Keratinocyte (primary cell): ENCODE measurements around the gene UNC13C. TPM values are rescaled to one million over a fixed set of nuclear protein-coding genes. Genes with fewer than 3 reads are reported as not detected.

Experiments
- DNase-seq: peaks from one replicate; pipeline ENCODE4 v3.0.0-alpha.2; 2011; ENCODE audit warnings: low read depth, missing footprints, low spot score
- FAIRE-seq: peaks from 2 replicates; lab custom pipeline; 2011; peaks lifted over from hg19 to GRCh38; lab: Jason Lieb, UNC
- H2AFZ ChIP-seq: 2 replicates; pipeline ENCODE4 v1.6.0; 2012; ENCODE audit warnings: low read length, control low read depth, inconsistent platforms; ENCODE audit not compliant: control insufficient read depth
- H3K27ac ChIP-seq: 2 replicates; pipeline ENCODE4 v1.5.1; 2011; ENCODE audit warnings: low read length; ENCODE audit not compliant: control insufficient read depth, insufficient read depth
- H3K27me3 ChIP-seq: 3 replicates; pipeline ENCODE4 v1.6.0; 2011; ENCODE audit warnings: low read length; ENCODE audit not compliant: control insufficient read depth, insufficient read depth; ENCODE audit errors: extremely low read depth
- H3K36me3 ChIP-seq, 2 experiments: 2 replicates in 1 of 2; 3 replicates in 1 of 2; pipeline ENCODE4 v1.5.1; 2011; ENCODE audit warnings: low read length in 2 of 2, mild to moderate bottlenecking in 1 of 2; ENCODE audit not compliant: control insufficient read depth in 2 of 2, insufficient read depth in 2 of 2; ENCODE audit errors: extremely low read depth in 1 of 2
- H3K4me1 ChIP-seq: 3 replicates; pipeline ENCODE4 v1.5.1; 2011; ENCODE audit warnings: low read length; ENCODE audit not compliant: control insufficient read depth, insufficient read depth; ENCODE audit errors: extremely low read depth
- H3K4me2 ChIP-seq: 3 replicates; pipeline ENCODE4 v1.6.0; 2011; ENCODE audit warnings: low read depth, low read length; ENCODE audit not compliant: control insufficient read depth, insufficient read depth; ENCODE audit errors: extremely low read depth
- H3K4me3 ChIP-seq, 3 experiments: fragments of 200-600 bp in 1 of 3; sonication (generic) in 1 of 3; 2 replicates in 2 of 3; 3 replicates in 1 of 3; pipeline ENCODE4 v1.5.1; 2011 to 2016; ENCODE audit warnings: low read length in 3 of 3, mild to moderate bottlenecking in 3 of 3, control low read depth in 2 of 3, inconsistent platforms in 1 of 3, low read depth in 1 of 3, mixed read lengths in 1 of 3, mixed run types in 1 of 3, moderate library complexity in 1 of 3; ENCODE audit not compliant: control insufficient read depth in 2 of 3, insufficient read depth in 2 of 3; ENCODE audit errors: extremely low read depth in 1 of 3
- H3K79me2 ChIP-seq: 2 replicates; pipeline ENCODE4 v1.6.0; 2012; ENCODE audit warnings: low read length; ENCODE audit not compliant: control insufficient read depth, insufficient read depth
- H3K9ac ChIP-seq: 3 replicates; pipeline ENCODE4 v1.6.0; 2011; ENCODE audit warnings: low read length; ENCODE audit not compliant: control insufficient read depth, insufficient read depth; ENCODE audit errors: extremely low read depth
- H3K9me1 ChIP-seq: 3 replicates; pipeline ENCODE4 v1.6.0; 2011; ENCODE audit warnings: low read length; ENCODE audit not compliant: control insufficient read depth, insufficient read depth; ENCODE audit errors: extremely low read depth
- H3K9me3 ChIP-seq: 2 replicates; pipeline ENCODE4 v1.5.1; 2012; ENCODE audit warnings: low read depth, low read length; ENCODE audit not compliant: control insufficient read depth
- H4K20me1 ChIP-seq: 3 replicates; pipeline ENCODE4 v1.6.0; 2011; ENCODE audit warnings: low read length; ENCODE audit not compliant: control insufficient read depth, insufficient read depth; ENCODE audit errors: extremely low read depth
- CTCF ChIP-seq, 3 experiments: IDR thresholded peaks in 1 of 3; conservative IDR thresholded peaks in 1 of 3; optimal IDR thresholded peaks in 1 of 3; 2 replicates in 2 of 3; 3 replicates in 1 of 3; pipeline versions ENCODE3 to v1.5.1; 2011; ENCODE audit warnings: low read length in 3 of 3, mild to moderate bottlenecking in 3 of 3, moderate library complexity in 2 of 3, control low read depth in 1 of 3, inconsistent platforms in 1 of 3; ENCODE audit not compliant: insufficient read depth in 2 of 3; ENCODE audit errors: extremely low read depth in 1 of 3
- EZH2 ChIP-seq: IDR thresholded peaks from one replicate; pipeline ENCODE4 v1.6.1; 2012; ENCODE audit warnings: inconsistent platforms, mild to moderate bottlenecking, low read length, moderate library complexity
- dilution Hi-C: fragments of 300-500 bp; cut with MboI; formaldehyde crosslinking; loops from one replicate; pipeline ENCODE4 v1.7.0; 2020; ENCODE audit warnings: low sequenced_read_pairs; ENCODE audit not compliant: extremely low pct_ligation_motif_present
- polyA plus RNA-seq, 5 experiments: library from polyadenylated mRNA; depleted of rRNA in 3 of 5; stranded (reverse) in 3 of 5; stranded (forward) in 1 of 5; unstranded in 1 of 5; fragments of >200 nt; gene quantifications; 1 replicate in 1 of 5; 2 replicates in 3 of 5; 3 replicates in 1 of 5; pipeline versions ENCODE4 v1.2.1 to v1.2.3, GENCODE V29; 2011 to 2012; ENCODE audit warnings: missing spikeins in 2 of 5, low read depth in 1 of 5, low replicate concordance in 1 of 5

UNC13C gene
- polyA plus RNA-seq, 1 donor (not counting 4 experiments of a cell fraction or from before 2014, with no cell fraction given): not detected

GRCh38 chr15:54560417-54560816, 582.2 kb downstream of the UNC13C start:
- Histone ChIP-seq H3K4me2 (no peak overlapping the region), H3K36me3 (no peaks in the 10 kb centered on the region), H3K4me1 (no peaks in the 10 kb centered on the region), H4K20me1 (no peaks in the 10 kb centered on the region), H3K79me2 (no peaks in the 10 kb centered on the region), H3K9ac (no peak overlapping the region), H2AFZ (no peak overlapping the region), H3K9me3 (no peaks in the 10 kb centered on the region), H3K27me3 (no peaks in the 10 kb centered on the region), H3K27ac (no peak overlapping the region), H3K9me1 (no peaks in the 10 kb centered on the region), H3K4me3 (no peak overlapping the region)
- TF ChIP-seq CTCF (optimal IDR thresholded peaks at IDR 0.05 in 1 of 3, IDR thresholded peaks at IDR 0.05 in 1 of 3, conservative IDR thresholded peaks at IDR 0.05 in 1 of 3; ENCODE audit: extremely low read depth in 1 of 3, insufficient read depth in 2 of 3, low read length in 3 of 3): no peak
- no peak for TF ChIP-seq EZH2
- no peak for DNase-seq
- no peak for FAIRE-seq
- dilution Hi-C loops: no loop called here

- dilution Hi-C loops: no loop called here
- H2AFZ ChIP-seq: no peak overlapping the region
- no peak overlapping the region for H3K9ac ChIP-seq
- no peak for TF ChIP-seq CTCF (optimal IDR thresholded peaks at IDR 0.05 in 1 of 3, IDR thresholded peaks at IDR 0.05 in 1 of 3, conservative IDR thresholded peaks at IDR 0.05 in 1 of 3; ENCODE audit: extremely low read depth in 1 of 3, insufficient read depth in 2 of 3, low read length in 3 of 3)
- TF ChIP-seq EZH2: no peak
- no peaks in the 10 kb centered on the region for H3K9me1 ChIP-seq
- FAIRE-seq: no peak
- no peak overlapping the region for H3K27ac ChIP-seq
- no peak overlapping the region for H3K4me3 ChIP-seq
- no peaks in the 10 kb centered on the region for H3K79me2 ChIP-seq
- no peaks in the 10 kb centered on the region for H3K4me1 ChIP-seq
- no peak overlapping the region for H3K4me2 ChIP-seq
- H3K36me3 ChIP-seq: no peaks in the 10 kb centered on the region
- H4K20me1 ChIP-seq: no peaks in the 10 kb centered on the region
- no peaks in the 10 kb centered on the region for H3K27me3 ChIP-seq
- H3K9me3 ChIP-seq: no peaks in the 10 kb centered on the region
- DNase-seq: no peak
Observed at GRCh38 chr15:54564166-54564565, 585.9 kb downstream of the UNC13C start.
